K562 (cell line): ENCODE measurements around the gene GARRE1.
"Not testable (repeated sequence)": the region's sequence is repeated elsewhere in the genome, so short reads cannot be mapped to it uniquely, and the experiment has no call there.

Experiments
- ELF4 ChIP-seq: fragments of 450-650 bp; formaldehyde crosslinking; IDR thresholded peaks from 2 replicates; pipeline ENCODE4 v1.4.0; 2022; ENCODE audit warnings: missing genetic modification characterization
- ZNF316 ChIP-seq: fragments of 450-650 bp; IDR thresholded peaks from 2 replicates; pipeline ENCODE4 v1.6.1; 2016
- TF ChIP-seq, protein P1 (sequence below), 3 experiments: IDR thresholded peaks in 2 of 3; conservative IDR thresholded peaks in 1 of 3; 2 replicates each; pipeline ENCODE4 v1.5.1; 2011 to 2012; ENCODE audit warnings: low read length in 3 of 3, mild to moderate bottlenecking in 3 of 3, control low read depth in 2 of 3, improper control_type of control experiment in 1 of 3, inconsistent platforms in 1 of 3, low read depth in 1 of 3, mixed read lengths in 1 of 3, moderate library complexity in 1 of 3; ENCODE audit not compliant: insufficient read depth in 2 of 3
- TF ChIP-seq, protein P2 (sequence below): fragments of 450-650 bp; conservative IDR thresholded peaks from 2 replicates; pipeline ENCODE4 v1.6.1; 2016; ENCODE audit warnings: missing genetic modification characterization, low read depth, mild to moderate bottlenecking, missing compliant biosample characterization, moderate library complexity
- TF ChIP-seq, protein P3 (sequence below): fragments of 250-450 bp; sonication (Bioruptor Pico); IDR thresholded peaks from 2 replicates; pipeline ENCODE4 v1.4.0; 2020; ENCODE audit warnings: mild to moderate bottlenecking, moderate library complexity, borderline replicate concordance

DNA sequence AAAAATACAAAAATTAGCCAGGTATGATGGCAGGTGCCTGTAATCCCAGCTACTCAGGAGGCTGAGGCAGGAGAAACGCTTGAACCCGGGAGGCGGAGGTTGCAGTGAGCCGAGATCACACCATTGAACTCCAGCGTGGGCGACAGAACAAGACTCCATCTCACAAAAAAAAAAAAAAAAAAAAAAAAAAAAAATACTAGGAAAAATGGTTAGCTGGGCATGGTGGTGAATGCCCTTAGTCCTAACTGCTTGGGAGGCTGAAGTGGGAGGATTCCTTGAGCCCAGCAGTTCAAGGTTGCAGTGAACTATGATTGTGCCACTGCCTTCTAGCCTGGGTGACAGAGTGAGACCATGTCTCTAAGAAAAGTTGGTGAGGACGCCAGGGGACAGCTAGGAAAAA, 49.0 kb upstream of the GARRE1 start:
- TF ChIP-seq, protein P1, sequence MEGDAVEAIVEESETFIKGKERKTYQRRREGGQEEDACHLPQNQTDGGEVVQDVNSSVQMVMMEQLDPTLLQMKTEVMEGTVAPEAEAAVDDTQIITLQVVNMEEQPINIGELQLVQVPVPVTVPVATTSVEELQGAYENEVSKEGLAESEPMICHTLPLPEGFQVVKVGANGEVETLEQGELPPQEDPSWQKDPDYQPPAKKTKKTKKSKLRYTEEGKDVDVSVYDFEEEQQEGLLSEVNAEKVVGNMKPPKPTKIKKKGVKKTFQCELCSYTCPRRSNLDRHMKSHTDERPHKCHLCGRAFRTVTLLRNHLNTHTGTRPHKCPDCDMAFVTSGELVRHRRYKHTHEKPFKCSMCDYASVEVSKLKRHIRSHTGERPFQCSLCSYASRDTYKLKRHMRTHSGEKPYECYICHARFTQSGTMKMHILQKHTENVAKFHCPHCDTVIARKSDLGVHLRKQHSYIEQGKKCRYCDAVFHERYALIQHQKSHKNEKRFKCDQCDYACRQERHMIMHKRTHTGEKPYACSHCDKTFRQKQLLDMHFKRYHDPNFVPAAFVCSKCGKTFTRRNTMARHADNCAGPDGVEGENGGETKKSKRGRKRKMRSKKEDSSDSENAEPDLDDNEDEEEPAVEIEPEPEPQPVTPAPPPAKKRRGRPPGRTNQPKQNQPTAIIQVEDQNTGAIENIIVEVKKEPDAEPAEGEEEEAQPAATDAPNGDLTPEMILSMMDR (IDR thresholded peaks at IDR 0.05 in 2 of 3, conservative IDR thresholded peaks at IDR 0.05 in 1 of 3; ENCODE audit: insufficient read depth in 2 of 3, low read depth in 1 of 3, low read length in 3 of 3) = not testable (repeated sequence)
- TF ChIP-seq, protein P2, sequence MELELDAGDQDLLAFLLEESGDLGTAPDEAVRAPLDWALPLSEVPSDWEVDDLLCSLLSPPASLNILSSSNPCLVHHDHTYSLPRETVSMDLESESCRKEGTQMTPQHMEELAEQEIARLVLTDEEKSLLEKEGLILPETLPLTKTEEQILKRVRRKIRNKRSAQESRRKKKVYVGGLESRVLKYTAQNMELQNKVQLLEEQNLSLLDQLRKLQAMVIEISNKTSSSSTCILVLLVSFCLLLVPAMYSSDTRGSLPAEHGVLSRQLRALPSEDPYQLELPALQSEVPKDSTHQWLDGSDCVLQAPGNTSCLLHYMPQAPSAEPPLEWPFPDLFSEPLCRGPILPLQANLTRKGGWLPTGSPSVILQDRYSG (tag) = not testable (repeated sequence)
- TF ChIP-seq, protein P3, sequence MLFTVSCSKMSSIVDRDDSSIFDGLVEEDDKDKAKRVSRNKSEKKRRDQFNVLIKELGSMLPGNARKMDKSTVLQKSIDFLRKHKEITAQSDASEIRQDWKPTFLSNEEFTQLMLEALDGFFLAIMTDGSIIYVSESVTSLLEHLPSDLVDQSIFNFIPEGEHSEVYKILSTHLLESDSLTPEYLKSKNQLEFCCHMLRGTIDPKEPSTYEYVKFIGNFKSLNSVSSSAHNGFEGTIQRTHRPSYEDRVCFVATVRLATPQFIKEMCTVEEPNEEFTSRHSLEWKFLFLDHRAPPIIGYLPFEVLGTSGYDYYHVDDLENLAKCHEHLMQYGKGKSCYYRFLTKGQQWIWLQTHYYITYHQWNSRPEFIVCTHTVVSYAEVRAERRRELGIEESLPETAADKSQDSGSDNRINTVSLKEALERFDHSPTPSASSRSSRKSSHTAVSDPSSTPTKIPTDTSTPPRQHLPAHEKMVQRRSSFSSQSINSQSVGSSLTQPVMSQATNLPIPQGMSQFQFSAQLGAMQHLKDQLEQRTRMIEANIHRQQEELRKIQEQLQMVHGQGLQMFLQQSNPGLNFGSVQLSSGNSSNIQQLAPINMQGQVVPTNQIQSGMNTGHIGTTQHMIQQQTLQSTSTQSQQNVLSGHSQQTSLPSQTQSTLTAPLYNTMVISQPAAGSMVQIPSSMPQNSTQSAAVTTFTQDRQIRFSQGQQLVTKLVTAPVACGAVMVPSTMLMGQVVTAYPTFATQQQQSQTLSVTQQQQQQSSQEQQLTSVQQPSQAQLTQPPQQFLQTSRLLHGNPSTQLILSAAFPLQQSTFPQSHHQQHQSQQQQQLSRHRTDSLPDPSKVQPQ (CRISPR knock-in tag) = not testable (repeated sequence)
- not testable (repeated sequence) for TF ChIP-seq ZNF316; ELF4 (CRISPR knock-in tag)
